KMS-11 (cell line): Measurements from ENCODE around the gene LRRC74A.

Source experiments
- H2AFZ ChIP-seq: fragments of 200-600 bp; sonication (generic); 2 replicates; pipeline ENCODE4 v1.6.1; 2016; ENCODE audit warnings: antibody characterized with exemption, mixed run types, low read depth
- H3K27ac ChIP-seq: fragments of 200-600 bp; sonication (generic); 2 replicates; pipeline ENCODE4 v1.6.1; 2016; ENCODE audit warnings: mild to moderate bottlenecking, mixed run types
- H3K27me3 ChIP-seq: fragments of 200-600 bp; sonication (generic); 2 replicates; pipeline ENCODE4 v1.6.1; 2017; ENCODE audit warnings: mild to moderate bottlenecking, low read depth, mixed run types, moderate library complexity; ENCODE audit not compliant: insufficient read depth
- H3K36me3 ChIP-seq: fragments of 200-600 bp; sonication (generic); 2 replicates; pipeline ENCODE4 v1.6.1; 2017; ENCODE audit warnings: mild to moderate bottlenecking, mixed run types; ENCODE audit not compliant: insufficient read depth
- H3K4me1 ChIP-seq: fragments of 200-600 bp; sonication (generic); 2 replicates; pipeline ENCODE4 v1.6.1; 2016; ENCODE audit warnings: mild to moderate bottlenecking, low read depth, mixed run types; ENCODE audit not compliant: poor library complexity, severe bottlenecking
- H3K4me2 ChIP-seq: fragments of 200-600 bp; sonication (generic); 2 replicates; pipeline ENCODE4 v1.7.0; 2016; ENCODE audit warnings: mild to moderate bottlenecking, mixed run types
- H3K4me3 ChIP-seq: fragments of 200-600 bp; sonication (generic); IDR thresholded peaks from 2 replicates; pipeline ENCODE4 v1.6.1; 2017; ENCODE audit warnings: low read depth, low read length, mixed read lengths; ENCODE audit not compliant: insufficient read depth
- H3K79me2 ChIP-seq: fragments of 200-600 bp; sonication (generic); 2 replicates; pipeline ENCODE4 v1.6.1; 2016; ENCODE audit warnings: low read depth, mixed run types; ENCODE audit not compliant: insufficient read depth
- H3K9ac ChIP-seq: fragments of 200-600 bp; sonication (generic); 2 replicates; pipeline ENCODE4 v1.6.1; 2016; ENCODE audit warnings: mild to moderate bottlenecking, mixed run types
- H4K20me1 ChIP-seq: fragments of 200-600 bp; sonication (generic); 2 replicates; pipeline ENCODE4 v1.6.1; 2016; ENCODE audit warnings: mild to moderate bottlenecking, mixed run types; ENCODE audit not compliant: insufficient read depth
- TF ChIP-seq, protein P1 (sequence below): fragments of 200-600 bp; sonication (generic); conservative IDR thresholded peaks from 2 replicates; pipeline ENCODE4 v1.6.1; 2017; ENCODE audit warnings: low read depth, mild to moderate bottlenecking, antibody characterized with exemption, low read length, moderate library complexity, mixed read lengths

Gene LRRC74A

DNA sequence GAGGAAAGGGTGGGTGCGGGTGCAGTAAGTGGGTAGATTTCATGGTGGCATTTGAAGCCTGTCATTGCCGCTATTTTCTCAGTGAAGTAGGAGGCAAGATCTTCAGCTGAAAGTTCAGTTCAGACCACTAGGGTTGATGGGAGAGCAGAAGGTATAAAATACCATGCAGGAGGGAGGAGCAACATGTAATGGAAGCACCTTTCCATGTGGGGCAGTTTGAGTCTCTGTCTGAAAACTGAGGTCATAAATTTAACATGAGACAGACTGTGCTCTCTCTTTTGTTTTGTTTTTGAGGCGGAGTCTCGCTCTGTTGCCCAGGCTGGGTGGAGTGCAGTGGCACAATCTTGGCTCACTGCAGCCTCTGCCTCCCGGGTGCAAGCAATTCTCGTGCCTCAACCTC lies 22.7 kb downstream of the LRRC74A start:
- Histone ChIP-seq H3K27me3 (no peaks in the 10 kb centered on the region), H2AFZ (no peak overlapping the region), H4K20me1 (no peaks in the 10 kb centered on the region), H3K27ac (no peak overlapping the region), H3K9ac (no peak overlapping the region), H3K4me1 (no peaks in the 10 kb centered on the region), H3K79me2 (no peaks in the 10 kb centered on the region), H3K4me2 (no peak overlapping the region), H3K4me3 (no peak overlapping the region), H3K36me3 (no peaks in the 10 kb centered on the region)
- TF ChIP-seq, protein P1, sequence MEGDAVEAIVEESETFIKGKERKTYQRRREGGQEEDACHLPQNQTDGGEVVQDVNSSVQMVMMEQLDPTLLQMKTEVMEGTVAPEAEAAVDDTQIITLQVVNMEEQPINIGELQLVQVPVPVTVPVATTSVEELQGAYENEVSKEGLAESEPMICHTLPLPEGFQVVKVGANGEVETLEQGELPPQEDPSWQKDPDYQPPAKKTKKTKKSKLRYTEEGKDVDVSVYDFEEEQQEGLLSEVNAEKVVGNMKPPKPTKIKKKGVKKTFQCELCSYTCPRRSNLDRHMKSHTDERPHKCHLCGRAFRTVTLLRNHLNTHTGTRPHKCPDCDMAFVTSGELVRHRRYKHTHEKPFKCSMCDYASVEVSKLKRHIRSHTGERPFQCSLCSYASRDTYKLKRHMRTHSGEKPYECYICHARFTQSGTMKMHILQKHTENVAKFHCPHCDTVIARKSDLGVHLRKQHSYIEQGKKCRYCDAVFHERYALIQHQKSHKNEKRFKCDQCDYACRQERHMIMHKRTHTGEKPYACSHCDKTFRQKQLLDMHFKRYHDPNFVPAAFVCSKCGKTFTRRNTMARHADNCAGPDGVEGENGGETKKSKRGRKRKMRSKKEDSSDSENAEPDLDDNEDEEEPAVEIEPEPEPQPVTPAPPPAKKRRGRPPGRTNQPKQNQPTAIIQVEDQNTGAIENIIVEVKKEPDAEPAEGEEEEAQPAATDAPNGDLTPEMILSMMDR = no peak

DNA sequence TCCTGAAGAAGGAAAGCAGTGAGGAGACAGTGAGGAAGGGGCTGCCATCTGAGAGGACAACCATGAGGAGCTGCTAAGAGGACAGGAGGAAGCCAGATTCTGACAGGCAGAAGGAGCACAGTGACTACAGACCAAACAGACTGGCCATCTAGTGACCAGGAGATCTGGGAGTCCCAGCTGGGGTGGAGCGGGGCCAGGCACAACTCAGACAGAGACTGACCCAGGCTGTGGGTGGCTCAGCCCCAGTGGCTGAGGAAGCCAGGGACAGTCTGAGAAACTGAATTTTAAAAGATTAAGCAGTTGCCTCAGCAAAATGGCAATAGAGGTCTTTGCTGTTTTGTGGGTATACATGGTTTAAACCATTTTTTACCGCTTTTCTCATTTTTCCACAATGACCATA lies 28.9 kb downstream of the LRRC74A start:
- Histone ChIP-seq H3K79me2 (no peaks in the 10 kb centered on the region), H3K27me3 (no peaks in the 10 kb centered on the region), H3K36me3 (no peaks in the 10 kb centered on the region), H3K4me2 (no peak overlapping the region), H3K27ac (no peak overlapping the region), H3K4me3 (no peak overlapping the region), H2AFZ (no peak overlapping the region), H4K20me1 (no peaks in the 10 kb centered on the region), H3K4me1 (no peaks in the 10 kb centered on the region), H3K9ac (no peak overlapping the region)
- TF ChIP-seq, protein P1 = no peak

DNA sequence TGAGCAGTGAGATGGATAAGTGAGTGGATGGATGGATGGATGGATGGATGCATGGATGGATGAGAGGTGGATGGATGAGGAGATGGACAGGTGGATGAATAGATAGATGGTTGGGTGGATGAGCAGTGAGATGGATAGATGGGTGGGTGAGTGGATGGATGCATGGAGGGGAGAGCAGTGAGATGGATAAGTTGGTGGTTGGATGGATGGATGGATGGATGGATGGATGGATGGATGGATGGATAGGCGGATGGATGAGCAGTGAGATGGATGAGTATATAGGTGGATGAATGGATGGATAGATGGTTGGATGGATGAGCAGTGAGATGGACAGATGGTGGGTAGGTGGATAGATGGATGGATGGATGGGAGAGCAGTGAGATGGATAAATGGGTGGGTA lies 30.6 kb downstream of the LRRC74A start:
- TF ChIP-seq, protein P1 = no peak
- no peaks in the 10 kb centered on the region for H3K27me3 ChIP-seq
- no peak overlapping the region for H2AFZ ChIP-seq
- no peak overlapping the region for H3K9ac ChIP-seq
- H3K4me2 ChIP-seq = no peak overlapping the region
- H3K27ac ChIP-seq = no peak overlapping the region
- H3K36me3 ChIP-seq = no peaks in the 10 kb centered on the region
- no peak overlapping the region for H3K4me3 ChIP-seq
- no peaks in the 10 kb centered on the region for H3K4me1 ChIP-seq
- no peaks in the 10 kb centered on the region for H4K20me1 ChIP-seq
- H3K79me2 ChIP-seq = no peaks in the 10 kb centered on the region

DNA sequence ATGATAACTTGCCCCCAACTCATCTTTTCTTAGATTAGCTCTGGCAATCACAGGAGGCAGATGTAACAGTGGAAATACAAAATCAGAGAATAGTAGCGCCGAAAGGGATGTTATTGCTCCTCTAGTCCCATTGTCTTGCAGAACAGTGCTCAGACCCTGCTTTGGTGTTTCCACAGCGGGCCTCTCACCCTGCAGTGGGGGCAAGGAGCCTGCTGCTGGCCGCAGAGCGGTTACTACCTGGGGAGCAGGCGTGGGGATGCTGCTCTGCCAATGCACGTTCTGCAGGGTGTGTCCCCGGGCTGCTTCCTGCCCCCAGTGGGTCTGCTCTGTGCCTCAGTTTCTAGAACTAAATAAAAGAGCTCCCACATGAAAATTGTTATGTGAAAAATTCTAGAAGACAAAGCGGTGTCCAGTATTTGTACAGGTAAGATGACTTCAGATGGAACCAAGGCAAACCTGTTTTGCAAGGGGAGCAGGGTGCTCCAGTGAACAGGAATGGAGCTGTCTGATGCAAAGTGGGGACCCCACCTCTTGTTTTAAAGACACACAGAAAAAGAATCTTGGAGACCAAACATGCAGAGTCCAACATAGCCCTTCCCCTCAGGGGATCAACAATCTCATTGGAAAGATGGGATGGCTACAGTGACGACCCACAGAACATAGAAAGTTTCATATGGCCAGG lies 35.5 kb downstream of the LRRC74A start:
- no peaks in the 10 kb centered on the region for H3K79me2 ChIP-seq
- H3K27me3 ChIP-seq = no peaks in the 10 kb centered on the region
- H4K20me1 ChIP-seq = no peaks in the 10 kb centered on the region
- no peaks in the 10 kb centered on the region for H3K36me3 ChIP-seq
- H2AFZ ChIP-seq = no peak overlapping the region
- no peak overlapping the region for H3K9ac ChIP-seq
- H3K4me3 ChIP-seq = no peak overlapping the region
- H3K27ac ChIP-seq = no peak overlapping the region
- TF ChIP-seq, protein P1 = no peak
- H3K4me1 ChIP-seq = peaks cover 35% of the 10 kb centered on the region
- no peak overlapping the region for H3K4me2 ChIP-seq
